Heart left ventricle (tissue), 16 donors: Measurements from ENCODE around the gene CR1L. TPM values are rescaled to one million over a fixed set of nuclear protein-coding genes. Genes with fewer than 3 reads are reported as not detected.

ENCODE experiments used
- ATAC-seq, 4 donors: fragments of 200-7000 bp; cut with Tn5 transposase; one replicate each; pipeline ENCODE4 v1.9.1; 2020 to 2022; ENCODE audit warnings: moderate library complexity in 4 of 4, mild to moderate bottlenecking in 3 of 4, moderate number of reproducible peaks in 1 of 4
- DNase-seq, 5 donors: peaks; one replicate each; pipeline ENCODE4 v3.0.0-alpha.2; 2020
- H3K27ac ChIP-seq, 12 donors: fragments of 200-600 bp; sonication (generic) in 4 of 12; one replicate each; pipeline versions ENCODE4 v1.5.0 to v1.8.0; 2016 to 2022; ENCODE audit warnings: mild to moderate bottlenecking in 2 of 12
- H3K27me3 ChIP-seq, 9 donors: fragments of 200-600 bp; sonication (generic) in 2 of 9; one replicate each; pipeline versions ENCODE4 v1.5.1 to v1.8.0; 2016 to 2022; ENCODE audit warnings: mild to moderate bottlenecking in 3 of 9
- H3K36me3 ChIP-seq, 9 donors: fragments of 200-600 bp; sonication (generic) in 2 of 9; one replicate each; pipeline versions ENCODE4 v1.5.0 to v1.8.0; 2018 to 2022; ENCODE audit warnings: mild to moderate bottlenecking in 2 of 9
- H3K4me1 ChIP-seq, 12 donors: fragments of 200-600 bp; sonication (generic) in 4 of 12; one replicate each; pipeline versions ENCODE4 v1.5.0 to v1.8.0; 2016 to 2022; ENCODE audit warnings: mild to moderate bottlenecking in 3 of 12
- H3K4me3 ChIP-seq, 12 donors: fragments of 200-600 bp; sonication (generic) in 4 of 12; one replicate each; pipeline versions ENCODE4 v1.5.0 to v1.8.0; 2017 to 2022; ENCODE audit warnings: mild to moderate bottlenecking in 9 of 12, moderate library complexity in 4 of 12
- H3K9me3 ChIP-seq, 12 donors: fragments of 200-600 bp; sonication (generic) in 4 of 12; one replicate each; pipeline versions ENCODE4 v1.5.0 to v1.8.0; 2016 to 2022; ENCODE audit warnings: mild to moderate bottlenecking in 1 of 12
- POLR2A ChIP-seq, 2 donors: fragments of 450-650 bp; IDR thresholded peaks; one replicate each; pipeline ENCODE4 v1.6.1; 2017; ENCODE audit warnings: antibody characterized with exemption in 2 of 2, mild to moderate bottlenecking in 2 of 2, moderate library complexity in 2 of 2
- WGBS, 4 donors: extraction: QIAGEN DNeasy Blood & Tissue Kit in 2 of 4; methylation state at CpG; one replicate each; pipeline versions ENCODE4 v1.1.5 to v1.1.7; 2013 to 2018; 5-methylcytosine and 5-hydroxymethylcytosine counted together
- intact Hi-C, 10 donors: fragments of 100-400 bp; cut with DNase I; formaldehyde crosslinking; loops; one replicate each; pipeline versions ENCODE4 v1.11.1 to v1.14.2; 2022
- long read RNA-seq, 3 donors: library from polyadenylated mRNA; unstranded; transcript quantifications; one replicate each; pipeline ENCODE4 v2.0.0, GENCODE V29; 2020 to 2021
- polyA plus RNA-seq, 2 donors: library from polyadenylated mRNA; stranded (reverse); fragments of 200-250 nt; gene quantifications; one replicate each; pipeline ENCODE4 v1.2.3, GENCODE V29; 2013
- total RNA-seq, 9 donors: library from RNA; depleted of rRNA in 2 of 9; stranded (reverse); fragments of >200 nt in 2 of 9; fragmentation: NEBNext Ultra II Directional in 3 of 9; extraction: Animal tissue kit (Norgen Biotek cat#: 25700) in 3 of 9; gene quantifications; one replicate each; pipeline versions ENCODE4 v1.1.0 to v1.2.4, GENCODE V29; 2016 to 2023
- TF ChIP-seq, protein P1 (sequence below), 12 donors: fragments of 200-600 bp; sonication (generic) in 4 of 12; IDR thresholded peaks; one replicate each; pipeline versions ENCODE4 v1.5.0 to v1.8.0; 2018 to 2022; ENCODE audit warnings: antibody characterized with exemption in 12 of 12, mild to moderate bottlenecking in 5 of 12
- donor health status: ischemic (EF 13 %, LVEDD 7.1; RV severe dilation, severe dysfunction).
- donor health status: healthy with polysubstance abuse.
- donor health status: DM: no; HTN: yes; CAD: no.
- donor health status: DM: no; HTN: no; CAD: no.
- donor health status: ischemic (EF 25% LVEDD 6.9; RV normal size, moderate dysfunction).
- donor health status: ischemic (EF 25% LVEDD 5.7; RV mildly dilated, moderate dysfunction).
- donor health status: healthy.
- donor health status: DM: yes; HTN: yes; CAD: no.
- donor health status: ischemic (EF 35%, LVEDD 5.7; RV mildly dilated, moderate dysfunction).
- donor health status: nonischemic (EF 11% LVEDD 7.7; RV severe dilation, severe dysfunction).
- donor health status: DM: yes; HTN: yes; CAD: no.
- donor health status: PGD.
- donor health status: ischemic (EF 29% LVEDD 5.4; RV normal size, mild dysfunction).
- donor health status: nonischemic (EF 23%, LVEDD 6.1; RV moderate dilation, normal function).

CR1L gene
- total RNA-seq (1 to 10 TPM in 1 of 9 donors, under 1 TPM in 1, not detected in 7; 0.41 to 1.1 TPM), polyA plus RNA-seq (not detected)
- long read RNA-seq, donor 1, result 0 reads
- long read RNA-seq, donor 2, result 0 reads
- long read RNA-seq, donor 3, result 0 reads

DNA sequence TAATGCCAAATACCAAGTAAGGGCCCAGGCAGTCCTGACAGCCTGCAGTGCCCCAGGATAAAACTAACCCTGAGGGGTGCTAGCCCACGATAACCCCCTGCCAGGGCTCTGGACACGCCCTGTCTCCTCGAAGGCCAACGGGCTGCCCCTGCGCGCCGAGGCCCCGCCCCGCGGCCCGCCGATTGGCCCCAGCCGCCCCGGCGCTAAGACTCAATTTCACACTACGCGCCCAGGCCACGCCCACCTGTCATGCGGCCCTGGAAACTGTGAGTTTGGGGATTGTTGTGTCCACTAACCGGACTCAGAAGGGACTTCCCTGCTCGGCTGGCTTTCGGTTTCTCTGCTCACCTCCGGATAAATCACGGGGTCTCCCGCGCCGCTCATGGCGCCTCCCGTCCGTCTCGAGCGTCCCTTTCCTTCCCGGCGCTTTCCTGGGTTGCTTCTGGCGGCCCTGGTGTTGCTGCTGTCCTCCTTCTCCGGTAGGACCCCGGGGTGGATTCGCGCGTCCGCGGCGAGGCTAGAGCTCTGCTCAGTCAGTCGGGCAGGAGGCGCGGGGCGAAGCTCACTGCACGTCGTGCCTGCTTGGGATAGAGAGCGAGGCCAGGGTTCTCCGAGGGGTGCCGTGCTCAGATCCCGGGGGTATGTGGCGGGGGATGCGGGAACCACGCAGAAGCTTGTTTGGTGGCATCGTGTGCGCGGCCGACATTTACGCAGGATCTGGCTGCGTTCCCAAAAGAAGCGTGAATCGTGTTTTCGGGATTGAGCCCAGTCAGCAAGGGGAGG lies at the start of gene CR1L:
Gene CR1L, plus strand, starts transcription at position 282 of the 783 bp plus-strand sequence. Its CDS starts 101 bp downstream, at position 383.
- WGBS, 4 donors, result 4 to 8% (median 5%) methylated on average over 53 to 65 of the region's 65 CpGs

DNA sequence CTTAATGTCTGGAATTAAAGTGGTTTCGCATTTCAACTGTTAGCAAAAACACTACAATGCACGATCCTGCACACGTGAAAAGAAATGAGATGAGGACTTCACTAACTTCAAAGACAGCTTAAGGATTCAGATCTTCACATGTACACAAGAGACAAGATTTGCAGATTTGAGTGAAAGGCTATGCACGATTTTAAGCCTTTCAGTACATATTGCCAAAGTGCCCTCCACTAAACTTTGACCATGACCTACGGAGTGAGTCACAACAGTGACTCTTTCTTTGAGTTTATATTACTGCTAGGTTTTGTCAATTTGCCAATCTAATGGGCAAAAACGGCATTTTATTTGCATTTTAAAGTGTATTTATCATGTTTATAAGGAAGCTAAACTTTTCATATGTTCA lies 41.2 kb upstream of the CR1L start:
- no peak overlapping the region for H3K4me3 ChIP-seq
- no peaks in the 10 kb centered on the region for H3K9me3 ChIP-seq
- H3K4me1 ChIP-seq, result no peaks in the 10 kb centered on the region

More for the DNA sequence above, at the start of gene CR1L:
- intact Hi-C loops, result no loop called here
- H3K27me3 ChIP-seq, result peaks cover 0 to 16% (median 3%) of the 10 kb centered on the region in 9 donors
- DNase-seq, result peak; percentile 70 to 84 (median 79)
- peak; percentile 79 to 99 (median 98) for ATAC-seq
- peaks cover 0 to 13% (median 7%) of the 10 kb centered on the region in 12 donors for H3K4me1 ChIP-seq
- TF ChIP-seq, protein P1, sequence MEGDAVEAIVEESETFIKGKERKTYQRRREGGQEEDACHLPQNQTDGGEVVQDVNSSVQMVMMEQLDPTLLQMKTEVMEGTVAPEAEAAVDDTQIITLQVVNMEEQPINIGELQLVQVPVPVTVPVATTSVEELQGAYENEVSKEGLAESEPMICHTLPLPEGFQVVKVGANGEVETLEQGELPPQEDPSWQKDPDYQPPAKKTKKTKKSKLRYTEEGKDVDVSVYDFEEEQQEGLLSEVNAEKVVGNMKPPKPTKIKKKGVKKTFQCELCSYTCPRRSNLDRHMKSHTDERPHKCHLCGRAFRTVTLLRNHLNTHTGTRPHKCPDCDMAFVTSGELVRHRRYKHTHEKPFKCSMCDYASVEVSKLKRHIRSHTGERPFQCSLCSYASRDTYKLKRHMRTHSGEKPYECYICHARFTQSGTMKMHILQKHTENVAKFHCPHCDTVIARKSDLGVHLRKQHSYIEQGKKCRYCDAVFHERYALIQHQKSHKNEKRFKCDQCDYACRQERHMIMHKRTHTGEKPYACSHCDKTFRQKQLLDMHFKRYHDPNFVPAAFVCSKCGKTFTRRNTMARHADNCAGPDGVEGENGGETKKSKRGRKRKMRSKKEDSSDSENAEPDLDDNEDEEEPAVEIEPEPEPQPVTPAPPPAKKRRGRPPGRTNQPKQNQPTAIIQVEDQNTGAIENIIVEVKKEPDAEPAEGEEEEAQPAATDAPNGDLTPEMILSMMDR (IDR thresholded peaks at IDR 0.05), result no peak
- no peak for TF ChIP-seq POLR2A (IDR thresholded peaks at IDR 0.05)
- H3K4me3 ChIP-seq, result peak within 1 kb of the TSS; percentile 24 to 74 (median 58)
- H3K36me3 ChIP-seq, result no peaks in the 10 kb centered on the region
- no peak within 1 kb of the TSS for H3K27ac ChIP-seq
- no peaks in the 10 kb centered on the region for H3K9me3 ChIP-seq

DNA sequence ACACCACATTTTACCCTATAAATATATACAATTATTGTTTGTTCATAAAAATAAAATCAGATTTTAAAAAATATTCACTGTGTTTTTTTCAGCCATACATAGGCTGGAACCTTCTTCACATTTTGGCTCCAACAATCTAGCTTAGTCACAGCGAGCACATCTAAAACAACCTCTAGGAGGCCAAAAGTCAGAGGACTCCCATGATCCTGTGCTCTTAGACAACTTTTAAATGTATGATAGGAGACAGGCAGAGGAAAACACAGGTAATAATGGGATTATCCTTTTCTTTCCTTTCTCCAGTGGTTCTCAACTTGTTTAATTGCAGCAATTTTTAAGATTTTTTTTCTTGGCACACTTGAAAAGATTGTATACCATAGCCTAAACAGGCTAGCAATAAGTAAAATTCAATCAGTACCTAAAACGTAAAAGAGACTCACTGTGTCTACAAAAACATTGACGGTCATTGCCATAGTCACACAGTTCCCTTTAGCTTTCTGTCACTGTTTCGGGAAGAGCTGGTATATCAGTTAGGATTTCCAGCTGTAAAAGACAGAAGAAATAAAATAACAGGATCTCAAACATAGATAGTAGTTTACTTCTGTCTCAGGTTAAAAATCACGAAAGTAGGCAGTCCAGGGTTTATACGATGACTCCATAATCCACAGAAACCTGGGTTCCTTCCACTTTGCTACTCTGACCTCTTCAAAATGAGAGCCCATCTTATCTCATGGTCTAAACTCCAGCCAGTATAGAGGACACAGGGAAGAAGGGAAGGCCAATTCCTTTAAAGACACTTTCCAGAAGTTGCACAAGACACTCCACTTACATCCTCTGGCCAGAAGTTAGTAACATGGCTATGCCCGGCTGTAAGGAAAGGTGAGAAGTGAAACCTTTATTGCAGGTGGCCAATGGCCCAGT lies 39.2 kb upstream of the CR1L start:
- intact Hi-C loops, result no loop called here

More for the DNA sequence above, 41.2 kb upstream of the CR1L start:
- peaks cover 0 to 6% (median 0%) of the 10 kb centered on the region in 9 donors for H3K36me3 ChIP-seq
- no peak overlapping the region for H3K27ac ChIP-seq
- ATAC-seq, result no peak
- intact Hi-C loops, result no loop called here
- TF ChIP-seq, protein P1 (IDR thresholded peaks at IDR 0.05), result no peak
- no peak for TF ChIP-seq POLR2A (IDR thresholded peaks at IDR 0.05)
- H3K27me3 ChIP-seq, result peaks cover 0 to 10% (median 0%) of the 10 kb centered on the region in 9 donors
- no peak for DNase-seq
- 74 to 82% (median 77%) methylated on average over 6 of the region's 6 CpGs for WGBS, 4 donors

More for the DNA sequence above, 39.2 kb upstream of the CR1L start:
- Histone ChIP-seq H3K27ac (no peak overlapping the region), H3K27me3 (peaks cover 0 to 10% (median 0%) of the 10 kb centered on the region in 9 donors), H3K9me3 (no peaks in the 10 kb centered on the region), H3K4me3 (no peak overlapping the region), H3K36me3 (peaks cover 0 to 6% (median 0%) of the 10 kb centered on the region in 9 donors), H3K4me1 (no peaks in the 10 kb centered on the region)
- no peak for ATAC-seq
- TF ChIP-seq, protein P1 (IDR thresholded peaks at IDR 0.05), result no peak
- no peak for DNase-seq
- WGBS, 4 donors, result 87 to 91% (median 91%) methylated on average over 7 of the region's 7 CpGs
